ENCODE results near the gene NKX2-2. TPM values are rescaled to one million over a fixed set of nuclear protein-coding genes. Genes with fewer than 3 reads are reported as not detected.

Gene NKX2-2
- total and polyA plus RNA-seq, 2 of the 4 experiments (the other 2 are of a cell fraction), result not detected

GRCh38 chr20:21554985-21555384 lies 41.1 kb upstream of the NKX2-2 start:
- Histone ChIP-seq H3K4ac (ENCODE audit: low read depth, low read length) (no peak overlapping the region), H3K4me2 (ENCODE audit: low read depth, low read length) (no peak overlapping the region), H2BK15ac (ENCODE audit: low read depth, low read length) (no peak overlapping the region), H2AK9ac (replicated peaks; ENCODE audit: low read depth, low read length, poor library complexity) (no peak overlapping the region), H2BK20ac (ENCODE audit: low read depth, low read length) (no peak overlapping the region), H3K9me1 (ENCODE audit: insufficient read depth, low read length) (no peaks in the 10 kb centered on the region), H4K5ac (ENCODE audit: low read depth, low read length) (no peak overlapping the region), H3K79me1 (ENCODE audit: low read depth in 1 of 2, low read length in 2 of 2) (no peaks in the 10 kb centered on the region), H3K23ac (ENCODE audit: low read depth, low read length) (no peak overlapping the region), H3K27me3 (ENCODE audit: control insufficient read depth, insufficient read depth, low read length) (no peaks in the 10 kb centered on the region), H2BK120ac (ENCODE audit: low read depth, low read length) (no peak overlapping the region), H4K91ac (ENCODE audit: insufficient read depth, low read depth, low read length) (no peak overlapping the region), H2BK5ac (ENCODE audit: low read depth, low read length, poor library complexity, severe bottlenecking) (no peak overlapping the region), H3K14ac (replicated peaks; ENCODE audit: low read depth, low read length) (no peak overlapping the region), H3K4me3 (ENCODE audit: insufficient read depth, low read depth, low read length) (no peak overlapping the region), H4K8ac (ENCODE audit: low read depth in 2 of 2, low read length in 2 of 2) (no peak overlapping the region), H3K56ac (ENCODE audit: extremely low read depth, insufficient read depth, low read length) (no peak overlapping the region), H2AK5ac (ENCODE audit: low read depth, low read length) (no peak overlapping the region), H3K36me3 (ENCODE audit: control insufficient read depth, insufficient read depth, low read length) (no peaks in the 10 kb centered on the region), H3K9me3 (ENCODE audit: control insufficient read depth, insufficient read depth, low read length) (no peaks in the 10 kb centered on the region), H2AFZ (replicated peaks; ENCODE audit: low read length, poor library complexity) (no peak overlapping the region), H4K20me1 (ENCODE audit: insufficient read depth, low read length) (no peaks in the 10 kb centered on the region), H3K9ac (ENCODE audit: low read depth, low read length) (no peak overlapping the region), H3K4me1 (ENCODE audit: control insufficient read depth, insufficient read depth, low read length) (no peaks in the 10 kb centered on the region), H3K27ac (ENCODE audit: insufficient read depth, low read length) (no peak overlapping the region), H3K18ac (ENCODE audit: low read depth, low read length) (no peak overlapping the region)
- in situ Hi-C loops (cut with MboI; ENCODE audit: low sequenced_read_pairs), result no loop called here
- intact Hi-C loops (cut with micrococcal nuclease), result no loop called here
- no peak for DNase-seq
- ATAC-seq (ENCODE audit: low read depth), result no peak
- no TSS peak for BruUV-seq (replicated peaks)
- POLR2A ChIA-PET (ENCODE audit: unreplicated experiment), result no interaction called here
- TF ChIP-seq CEBPB (IDR thresholded peaks at IDR 0.05; ENCODE audit: low read depth, low read length), result no peak
- TF ChIP-seq, protein P1, sequence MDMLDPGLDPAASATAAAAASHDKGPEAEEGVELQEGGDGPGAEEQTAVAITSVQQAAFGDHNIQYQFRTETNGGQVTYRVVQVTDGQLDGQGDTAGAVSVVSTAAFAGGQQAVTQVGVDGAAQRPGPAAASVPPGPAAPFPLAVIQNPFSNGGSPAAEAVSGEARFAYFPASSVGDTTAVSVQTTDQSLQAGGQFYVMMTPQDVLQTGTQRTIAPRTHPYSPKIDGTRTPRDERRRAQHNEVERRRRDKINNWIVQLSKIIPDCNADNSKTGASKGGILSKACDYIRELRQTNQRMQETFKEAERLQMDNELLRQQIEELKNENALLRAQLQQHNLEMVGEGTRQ (IDR thresholded peaks at IDR 0.05; ENCODE audit: low read depth, low read length), result no peak
- TF ChIP-seq POLR2A (IDR thresholded peaks at IDR 0.05; ENCODE audit: low read depth, low read length), result no peak
- no peak for TF ChIP-seq CHD1 (IDR thresholded peaks at IDR 0.05; ENCODE audit: low read depth, low read length)
- TF ChIP-seq SMC3 (IDR thresholded peaks at IDR 0.05; ENCODE audit: low read depth, low read length), result no peak
- TF ChIP-seq NFE2L2 (IDR thresholded peaks at IDR 0.05; ENCODE audit: low read depth, low read length), result no peak
- no peak for TF ChIP-seq CTCF (conservative IDR thresholded peaks at IDR 0.05; ENCODE audit: low read depth, low read length)
- TF ChIP-seq RCOR1 (IDR thresholded peaks at IDR 0.05; ENCODE audit: insufficient replicate concordance, low read length), result no peak
- TF ChIP-seq MAFK (IDR thresholded peaks at IDR 0.05; ENCODE audit: low read depth, low read length), result no peak
- TF ChIP-seq MAZ (IDR thresholded peaks at IDR 0.05; ENCODE audit: borderline replicate concordance, low read depth, low read length), result no peak
- no peak for TF ChIP-seq FOS (IDR thresholded peaks at IDR 0.05; ENCODE audit: low read depth, low read length)
- TF ChIP-seq RAD21 (IDR thresholded peaks at IDR 0.05; ENCODE audit: low read length), result no peak
- no peak for TF ChIP-seq RFX5 (IDR thresholded peaks at IDR 0.05; ENCODE audit: low read depth, low read length)
- WGBS, 2 experiments (ENCODE audit: extremely low coverage in 2 of 2, insufficient read length in 1 of 2), result no CpG with 5 or more reads among the region's 7 CpGs
- dilution Hi-C loops (cut with HindIII; ENCODE audit: low sequenced_read_pairs, unreplicated experiment), result no loop called here
- CTCF ChIA-PET, result no interaction called here
